GM21529 (cell line): Measurements from ENCODE around the gene TPI1.

Experiments
- ATAC-seq: cut with Tn5 transposase; IDR thresholded peaks from one replicate; pipeline ENCODE4 v1.9.1; 2021; ENCODE audit not compliant: unreplicated experiment

Gene TPI1

DNA sequence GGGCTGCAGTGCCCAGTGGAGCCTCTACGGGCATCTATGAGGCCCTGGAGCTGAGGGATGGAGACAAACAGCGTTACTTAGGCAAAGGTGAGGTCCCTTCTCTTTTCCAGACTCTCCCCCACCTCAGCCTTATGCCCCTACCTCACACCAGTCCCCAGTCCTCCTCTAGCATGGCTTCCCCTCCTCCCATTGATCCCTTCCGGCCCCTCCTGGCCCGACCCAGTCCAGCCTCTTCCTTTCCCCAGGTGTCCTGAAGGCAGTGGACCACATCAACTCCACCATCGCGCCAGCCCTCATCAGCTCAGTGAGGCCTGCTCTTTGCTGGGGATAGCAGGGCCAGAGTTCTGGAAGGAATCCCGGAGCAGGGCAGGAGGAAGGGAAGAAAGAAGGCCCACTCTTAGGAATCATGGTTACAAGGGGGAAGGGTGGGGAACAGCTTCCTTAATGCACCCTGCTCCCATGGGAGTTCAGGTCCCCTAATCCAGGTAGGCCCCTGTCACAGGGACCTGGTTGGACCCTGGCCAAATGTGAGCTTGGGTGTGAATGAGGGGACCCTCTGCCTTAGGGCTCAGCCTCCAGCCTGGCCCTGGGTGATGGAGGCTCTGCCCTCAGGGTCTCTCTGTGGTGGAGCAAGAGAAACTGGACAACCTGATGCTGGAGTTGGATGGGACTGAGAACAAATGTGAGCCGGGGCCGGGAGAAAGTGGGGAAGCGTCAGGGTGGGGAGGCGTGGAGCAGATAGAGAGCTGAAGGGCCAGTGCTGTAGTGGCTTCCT, 49.3 kb downstream of the TPI1 start:
- ATAC-seq, result no peak

DNA sequence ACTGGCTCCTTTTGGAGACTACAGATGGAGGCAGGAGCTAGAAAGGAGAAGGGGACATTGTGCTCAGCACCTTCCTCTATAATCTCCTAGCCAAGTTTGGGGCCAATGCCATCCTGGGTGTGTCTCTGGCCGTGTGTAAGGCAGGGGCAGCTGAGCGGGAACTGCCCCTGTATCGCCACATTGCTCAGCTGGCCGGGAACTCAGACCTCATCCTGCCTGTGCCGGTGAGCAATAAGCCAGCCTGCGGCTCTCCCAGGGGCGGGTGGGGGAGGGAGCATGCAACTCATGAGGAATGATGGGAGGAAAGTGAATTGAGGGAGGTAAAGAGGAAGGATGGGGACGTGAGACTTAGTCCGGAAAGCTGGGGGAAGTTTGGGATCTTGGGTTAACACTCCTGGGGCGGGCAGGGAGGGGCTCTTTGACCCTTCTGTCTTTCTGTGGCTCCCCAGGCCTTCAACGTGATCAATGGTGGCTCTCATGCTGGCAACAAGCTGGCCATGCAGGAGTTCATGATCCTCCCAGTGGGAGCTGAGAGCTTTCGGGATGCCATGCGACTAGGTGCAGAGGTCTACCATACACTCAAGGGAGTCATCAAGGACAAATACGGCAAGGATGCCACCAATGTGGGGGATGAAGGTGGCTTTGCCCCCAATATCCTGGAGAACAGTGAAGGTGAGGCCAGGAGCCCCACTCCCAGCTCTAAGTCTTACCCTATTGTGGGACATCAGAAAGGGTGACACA, 50.3 kb downstream of the TPI1 start:
- ATAC-seq, result no peak

DNA sequence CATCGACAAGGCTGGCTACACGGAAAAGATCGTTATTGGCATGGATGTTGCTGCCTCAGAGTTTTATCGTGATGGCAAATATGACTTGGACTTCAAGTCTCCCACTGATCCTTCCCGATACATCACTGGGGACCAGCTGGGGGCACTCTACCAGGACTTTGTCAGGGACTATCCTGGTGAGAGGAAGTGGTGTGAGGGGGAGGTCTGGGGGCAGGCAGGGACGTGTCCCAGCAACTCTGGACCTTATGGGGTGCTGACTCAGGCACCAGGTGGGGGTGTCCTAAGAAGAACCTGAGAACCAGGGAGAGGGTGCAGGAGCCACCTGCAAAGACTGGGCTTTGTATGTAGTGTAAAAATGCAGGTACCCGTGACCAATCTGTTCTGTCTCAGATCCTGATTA, 52.3 kb downstream of the TPI1 start:
- ATAC-seq, result no peak
